GM21737 (cell line): Measurements from ENCODE around the gene LPIN2.

Experiments used
- ATAC-seq: cut with Tn5 transposase; IDR thresholded peaks from one replicate; pipeline ENCODE4 v1.9.1; 2021; ENCODE audit warnings: mild to moderate bottlenecking, moderate library complexity; ENCODE audit not compliant: unreplicated experiment

LPIN2 gene

GRCh38 chr18:2964361-2965010 is 48.5 kb downstream of the LPIN2 start:
- ATAC-seq: no peak
